Tongue (tissue), 2 donors: ENCODE measurements around the gene NFKBIL1. TPM values are rescaled to one million over a fixed set of nuclear protein-coding genes. Genes with fewer than 3 reads are reported as not detected.
"Not testable (repeated sequence)": the region's sequence is repeated elsewhere in the genome, so short reads cannot be mapped to it uniquely, and the experiment has no call there.

Experiments used
- DNase-seq: peaks from one replicate; pipeline ENCODE4 v3.0.0-alpha.2; 2015
- total RNA-seq: library from RNA; depleted of rRNA; stranded (reverse); fragments of >200 nt; gene quantifications from one replicate; pipeline ENCODE4 v1.2.3, GENCODE V29; 2014

The NFKBIL1 gene
- 11.4 TPM for total RNA-seq

- DNase-seq: peak; percentile 99
These were observed at the start of gene NFKBIL1 for GRCh38 chr6:31546958-31547726. NFKBIL1 (plus strand) TSS chr6:31547608; CDS start chr6:31547695, 87 bp downstream.

GRCh38 chr6:31498748-31499147 lies 48.7 kb upstream of the NFKBIL1 start:
- DNase-seq: no peak

GRCh38 chr6:31499648-31500047 lies 47.8 kb upstream of the NFKBIL1 start:
- DNase-seq: not testable (repeated sequence)

- DNase-seq: no peak
These were observed 44.8 kb upstream of the NFKBIL1 start for GRCh38 chr6:31502586-31502985.

GRCh38 chr6:31509036-31509435 lies 38.4 kb upstream of the NFKBIL1 start:
- not testable (repeated sequence) for DNase-seq

- no peak for DNase-seq
These were observed 37.4 kb upstream of the NFKBIL1 start for GRCh38 chr6:31510007-31510406.

- DNase-seq: no peak
These were observed 33.8 kb upstream of the NFKBIL1 start for GRCh38 chr6:31513456-31514165.

- DNase-seq: no peak
These were observed 25.6 kb upstream of the NFKBIL1 start for GRCh38 chr6:31521835-31522234.

- DNase-seq: no peak
These were observed 21.9 kb upstream of the NFKBIL1 start for GRCh38 chr6:31525553-31525931.

GRCh38 chr6:31525932-31526591 lies 21.3 kb upstream of the NFKBIL1 start:
- DNase-seq: no peak

GRCh38 chr6:31528307-31528777 lies 19.1 kb upstream of the NFKBIL1 start:
- DNase-seq: no peak

- DNase-seq: no peak
These were observed 18.5 kb upstream of the NFKBIL1 start, which contains the start of gene MCCD1 for GRCh38 chr6:31528821-31529328. MCCD1 (plus strand) TSS chr6:31528962; CDS start chr6:31529015, 53 bp downstream.

GRCh38 chr6:31529329-31530150 lies 17.9 kb upstream of the NFKBIL1 start:
- DNase-seq: no peak

GRCh38 chr6:31530659-31531058 lies 16.7 kb upstream of the NFKBIL1 start:
- no peak for DNase-seq

- DNase-seq: no peak
These were observed 16.2 kb upstream of the NFKBIL1 start for GRCh38 chr6:31531162-31531561.

- DNase-seq: no peak
These were observed 15.4 kb upstream of the NFKBIL1 start for GRCh38 chr6:31531771-31532643.

GRCh38 chr6:31532644-31533454 lies 14.6 kb upstream of the NFKBIL1 start:
- DNase-seq: no peak

- DNase-seq: no peak
These were observed 14.0 kb upstream of the NFKBIL1 start for GRCh38 chr6:31533455-31533841.

- DNase-seq: no peak
These were observed 13.4 kb upstream of the NFKBIL1 start for GRCh38 chr6:31534011-31534410.

- no peak for DNase-seq
These were observed 12.8 kb upstream of the NFKBIL1 start for GRCh38 chr6:31534521-31535040.
